ENCODE results near the gene ISG20L2. TPM values are rescaled to one million over a fixed set of nuclear protein-coding genes. Genes with fewer than 3 reads are reported as not detected.

Gene ISG20L2
- total RNA-seq, 6 donors from 2014 or later = 10.8 to 38.8 (median 22.9) TPM

DNA sequence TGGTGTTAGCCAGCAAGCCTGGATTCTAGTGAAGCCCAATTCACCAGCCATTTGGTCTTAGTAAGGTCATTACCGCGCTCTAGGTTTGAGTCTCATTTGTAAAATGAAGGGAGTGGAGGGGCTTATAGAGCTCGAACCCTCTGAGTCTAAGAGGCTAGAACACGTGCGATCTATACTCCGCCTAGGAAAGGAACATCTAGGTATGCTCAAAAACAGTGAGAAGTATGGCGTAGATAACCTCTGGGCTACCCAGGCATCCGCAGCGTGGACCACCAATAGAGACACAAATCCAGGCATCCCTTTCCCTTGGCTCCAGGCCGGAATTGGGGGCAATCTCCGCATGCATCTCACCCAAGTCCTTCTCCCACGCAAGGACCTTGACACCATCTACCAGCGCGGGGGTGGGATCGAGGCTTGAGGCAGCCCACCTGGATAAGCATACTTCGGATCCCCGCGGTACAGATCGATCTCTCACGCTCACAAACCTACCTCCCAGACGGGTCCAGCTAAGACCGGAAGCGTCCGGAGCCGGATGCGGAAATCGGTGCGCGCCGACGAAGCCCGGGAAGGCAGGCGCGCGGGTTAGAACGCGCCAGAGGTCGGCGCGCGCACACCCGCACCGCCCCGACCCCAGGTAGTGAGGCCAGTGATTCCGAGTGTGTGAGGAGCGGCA, 504 bp downstream of the ISG20L2 start, which contains the start of gene METTL25B:
METTL25B (plus strand) TSS at position 544 of the 673 bp plus-strand sequence. CDS start 636 bp downstream, outside the sequence.
- H3K27me3 ChIP-seq = no peaks in the 10 kb centered on the region
- H3K4me3 ChIP-seq = peak within 1 kb of the TSS; percentile 68 to 83 (median 77)
- 0% methylated on average over 17 to 40 of the region's 46 CpGs for WGBS, 2 donors
- ATAC-seq (ENCODE audit: low FRiP score in 2 of 2) = peak; percentile 89
- H3K36me3 ChIP-seq = peaks cover 9 to 30% (median 20%) of the 10 kb centered on the region in 4 donors
- H3K9me3 ChIP-seq = no peaks in the 10 kb centered on the region
- TF ChIP-seq POLR2A (IDR thresholded peaks at IDR 0.05) (peak in 2 of 4 donors; percentile 34 to 68), EP300 (IDR thresholded peaks at IDR 0.05) (no peak), POLR2AphosphoS5 (IDR thresholded peaks at IDR 0.05) (peak in 1 of 2 donors; percentile 50)
- TF ChIP-seq, protein P1, sequence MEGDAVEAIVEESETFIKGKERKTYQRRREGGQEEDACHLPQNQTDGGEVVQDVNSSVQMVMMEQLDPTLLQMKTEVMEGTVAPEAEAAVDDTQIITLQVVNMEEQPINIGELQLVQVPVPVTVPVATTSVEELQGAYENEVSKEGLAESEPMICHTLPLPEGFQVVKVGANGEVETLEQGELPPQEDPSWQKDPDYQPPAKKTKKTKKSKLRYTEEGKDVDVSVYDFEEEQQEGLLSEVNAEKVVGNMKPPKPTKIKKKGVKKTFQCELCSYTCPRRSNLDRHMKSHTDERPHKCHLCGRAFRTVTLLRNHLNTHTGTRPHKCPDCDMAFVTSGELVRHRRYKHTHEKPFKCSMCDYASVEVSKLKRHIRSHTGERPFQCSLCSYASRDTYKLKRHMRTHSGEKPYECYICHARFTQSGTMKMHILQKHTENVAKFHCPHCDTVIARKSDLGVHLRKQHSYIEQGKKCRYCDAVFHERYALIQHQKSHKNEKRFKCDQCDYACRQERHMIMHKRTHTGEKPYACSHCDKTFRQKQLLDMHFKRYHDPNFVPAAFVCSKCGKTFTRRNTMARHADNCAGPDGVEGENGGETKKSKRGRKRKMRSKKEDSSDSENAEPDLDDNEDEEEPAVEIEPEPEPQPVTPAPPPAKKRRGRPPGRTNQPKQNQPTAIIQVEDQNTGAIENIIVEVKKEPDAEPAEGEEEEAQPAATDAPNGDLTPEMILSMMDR (IDR thresholded peaks at IDR 0.05) = no peak
- H3K27ac ChIP-seq = peak within 1 kb of the TSS; percentile 95 to 99 (median 98)
- peaks cover 40 to 48% (median 42%) of the 10 kb centered on the region in 4 donors for H3K4me1 ChIP-seq
- peak; percentile 80 to 96 for DNase-seq

DNA sequence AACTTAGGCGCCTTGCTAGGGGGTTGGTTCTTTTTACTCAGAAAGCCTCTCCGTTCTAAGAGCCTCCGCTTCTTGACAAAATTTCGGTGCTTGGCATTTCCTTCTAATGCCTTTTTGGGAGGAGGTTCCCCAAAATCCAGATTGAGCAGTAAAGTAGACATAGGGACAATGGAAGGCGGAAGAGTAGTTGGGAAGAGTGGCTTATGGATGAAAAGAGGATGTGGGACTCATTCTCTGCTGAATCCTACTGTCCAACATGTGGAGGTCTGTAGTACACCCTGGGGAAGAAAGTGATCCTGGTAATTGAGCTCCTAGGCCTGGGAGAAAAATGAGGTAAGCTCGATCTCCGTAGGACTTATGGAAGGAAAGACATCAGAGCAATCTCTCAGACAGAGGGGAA, 1.1 kb downstream of the ISG20L2 start:
- DNase-seq = no peak
- Histone ChIP-seq H3K36me3 (peaks cover 15 to 32% (median 23%) of the 10 kb centered on the region in 4 donors), H3K27ac (peak overlapping the region; percentile 95 to 99 (median 98)), H3K4me3 (peak overlapping the region; percentile 68 to 83 (median 77)), H3K27me3 (no peaks in the 10 kb centered on the region), H3K9me3 (no peaks in the 10 kb centered on the region), H3K4me1 (peaks cover 40 to 48% (median 42%) of the 10 kb centered on the region in 4 donors)
- WGBS, 2 donors = 49 to 54% methylated on average over 7 of the region's 7 CpGs
- TF ChIP-seq, protein P1 (IDR thresholded peaks at IDR 0.05) = no peak
- TF ChIP-seq EP300 (IDR thresholded peaks at IDR 0.05) = no peak
- no peak for TF ChIP-seq POLR2AphosphoS5 (IDR thresholded peaks at IDR 0.05)
- TF ChIP-seq POLR2A (IDR thresholded peaks at IDR 0.05) = no peak
- ATAC-seq (ENCODE audit: low FRiP score in 2 of 2) = no peak

DNA sequence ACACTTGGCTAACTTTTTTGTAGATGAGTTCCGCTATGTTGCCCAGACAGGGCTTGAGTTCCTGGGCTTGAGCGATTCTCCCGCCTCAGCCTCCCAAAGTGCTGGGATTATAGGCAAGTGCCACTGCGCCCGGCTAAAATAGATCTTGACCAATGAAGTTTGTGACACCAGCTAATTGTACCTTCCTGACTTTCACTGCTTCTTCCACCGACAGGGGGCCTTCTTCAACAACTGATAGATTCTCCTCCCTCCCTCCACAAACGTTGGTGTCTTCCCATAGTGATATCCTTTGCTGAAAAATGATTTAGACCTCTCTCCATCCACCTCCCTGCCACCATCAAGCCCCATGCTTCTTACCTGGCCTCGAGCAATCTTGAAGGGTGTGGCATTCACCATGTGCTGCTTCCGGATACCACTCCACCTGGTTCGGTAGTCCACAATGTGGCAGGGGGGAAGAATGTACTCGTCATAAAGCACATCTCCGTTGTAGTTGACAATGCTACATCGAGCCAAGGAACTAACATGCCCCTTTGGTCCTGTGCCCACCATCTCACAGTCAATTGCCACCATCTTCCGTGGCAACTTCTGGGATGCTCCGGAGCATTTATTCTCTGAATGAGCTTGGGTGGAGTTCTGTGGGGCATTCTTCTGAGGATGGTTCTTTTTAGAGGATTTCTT, 1.9 kb downstream of the ISG20L2 start:
- TF ChIP-seq EP300 (IDR thresholded peaks at IDR 0.05) (no peak), POLR2A (IDR thresholded peaks at IDR 0.05) (no peak)
- TF ChIP-seq, protein P1 (IDR thresholded peaks at IDR 0.05) = peak; percentile 13 to 53 (median 46)
- peak overlapping the region in 1 of 4 donors; percentile 41 for H3K27ac ChIP-seq
- 44 to 53% methylated on average over 15 of the region's 15 CpGs for WGBS, 2 donors
- no peaks in the 10 kb centered on the region for H3K9me3 ChIP-seq
- ATAC-seq (ENCODE audit: low FRiP score in 2 of 2) (peak in 1 of 2 donors; percentile 39), DNase-seq (peak in 1 of 2 donors; percentile 46)
- peak overlapping the region in 2 of 4 donors; percentile 33 to 68 for H3K4me3 ChIP-seq
- peaks cover 40 to 48% (median 42%) of the 10 kb centered on the region in 4 donors for H3K4me1 ChIP-seq
- H3K36me3 ChIP-seq = peaks cover 15 to 39% (median 24%) of the 10 kb centered on the region in 4 donors
- no peaks in the 10 kb centered on the region for H3K27me3 ChIP-seq

DNA sequence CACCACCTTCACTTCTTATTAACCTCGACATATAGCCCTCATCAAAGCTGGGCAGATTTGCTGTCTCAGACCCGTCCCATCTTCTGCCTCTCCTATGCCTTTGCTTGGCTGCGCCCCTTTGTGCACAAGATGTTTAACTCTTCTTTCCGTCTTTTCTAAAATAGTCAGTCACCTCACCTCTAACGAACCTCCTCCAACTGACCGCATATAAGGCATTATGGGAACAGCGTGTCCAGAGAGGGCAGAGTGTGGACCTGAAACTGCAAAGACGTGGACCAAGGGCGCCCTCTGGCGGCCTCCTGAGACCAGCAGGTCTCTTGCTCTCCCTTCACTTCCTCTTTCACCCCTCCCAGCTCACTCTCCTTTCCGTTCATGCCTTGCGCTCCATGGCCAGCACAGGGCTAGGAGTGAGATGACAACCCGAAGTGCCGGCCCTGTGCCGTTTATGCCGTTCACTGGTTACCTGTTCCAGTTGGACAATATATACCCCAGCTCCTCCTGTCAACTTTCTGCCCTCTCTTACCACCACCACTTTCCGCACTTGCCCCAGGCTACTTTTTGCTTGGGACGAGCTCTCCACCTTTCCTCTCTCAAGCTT, 2.8 kb downstream of the ISG20L2 start:
- DNase-seq (peak; percentile 88 to 93), ATAC-seq (ENCODE audit: low FRiP score in 2 of 2) (peak; percentile 84 to 88)
- 15 to 16% methylated on average over 18 of the region's 18 CpGs for WGBS, 2 donors
- H3K9me3 ChIP-seq = no peaks in the 10 kb centered on the region
- peak overlapping the region in 3 of 4 donors; percentile 16 to 46 (median 41) for H3K27ac ChIP-seq
- no peaks in the 10 kb centered on the region for H3K27me3 ChIP-seq
- H3K4me1 ChIP-seq = peaks cover 40 to 48% (median 42%) of the 10 kb centered on the region in 4 donors
- peaks cover 15 to 48% (median 32%) of the 10 kb centered on the region in 4 donors for H3K36me3 ChIP-seq
- no peak for TF ChIP-seq POLR2AphosphoS5 (IDR thresholded peaks at IDR 0.05)
- TF ChIP-seq, protein P1 (IDR thresholded peaks at IDR 0.05) = peak; percentile 86 to 96 (median 91)
- TF ChIP-seq EP300 (IDR thresholded peaks at IDR 0.05) = no peak
- TF ChIP-seq POLR2A (IDR thresholded peaks at IDR 0.05) = no peak
- peak overlapping the region; percentile 6 to 68 (median 20) for H3K4me3 ChIP-seq
